ENCODE results near the gene CLCN5.

CLCN5 gene

GRCh38 chrX:50075630-50076339 is 153.4 kb downstream of the CLCN5 start:
- Histone ChIP-seq H3K4me1 (ENCODE audit: control insufficient read depth, insufficient read depth, low read length) (no peaks in the 10 kb centered on the region), H3K4me3 (ENCODE audit: low read length) (no peak overlapping the region), H3K9ac (ENCODE audit: low read length) (no peak overlapping the region), H3K27me3 (ENCODE audit: control insufficient read depth, insufficient read depth, low read length) (no peaks in the 10 kb centered on the region), H3K36me3 (ENCODE audit: control insufficient read depth, insufficient read depth, low read length) (no peaks in the 10 kb centered on the region), H3K27ac (ENCODE audit: low read depth, low read length) (no peak overlapping the region)

- H3K9ac ChIP-seq (ENCODE audit: low read length), result no peak overlapping the region
- H3K4me1 ChIP-seq (ENCODE audit: control insufficient read depth, insufficient read depth, low read length), result no peaks in the 10 kb centered on the region
- H3K36me3 ChIP-seq (ENCODE audit: control insufficient read depth, insufficient read depth, low read length), result no peaks in the 10 kb centered on the region
- no peaks in the 10 kb centered on the region for H3K27me3 ChIP-seq (ENCODE audit: control insufficient read depth, insufficient read depth, low read length)
- H3K27ac ChIP-seq (ENCODE audit: low read depth, low read length), result no peak overlapping the region
- H3K4me3 ChIP-seq (ENCODE audit: low read length), result no peak overlapping the region
Observed at GRCh38 chrX:50081282-50081889, 159.0 kb downstream of the CLCN5 start.

- H3K27me3 ChIP-seq (ENCODE audit: control insufficient read depth, insufficient read depth, low read length), result no peaks in the 10 kb centered on the region
- no peak overlapping the region for H3K27ac ChIP-seq (ENCODE audit: low read depth, low read length)
- H3K4me3 ChIP-seq (ENCODE audit: low read length), result no peak overlapping the region
- H3K4me1 ChIP-seq (ENCODE audit: control insufficient read depth, insufficient read depth, low read length), result no peaks in the 10 kb centered on the region
- H3K9ac ChIP-seq (ENCODE audit: low read length), result no peak overlapping the region
- no peaks in the 10 kb centered on the region for H3K36me3 ChIP-seq (ENCODE audit: control insufficient read depth, insufficient read depth, low read length)
Observed at GRCh38 chrX:50082741-50083140, 160.3 kb downstream of the CLCN5 start.

- Histone ChIP-seq H3K27ac (ENCODE audit: low read depth, low read length) (no peak overlapping the region), H3K4me1 (ENCODE audit: control insufficient read depth, insufficient read depth, low read length) (no peaks in the 10 kb centered on the region), H3K4me3 (ENCODE audit: low read length) (no peak overlapping the region), H3K9ac (ENCODE audit: low read length) (no peak overlapping the region), H3K36me3 (ENCODE audit: control insufficient read depth, insufficient read depth, low read length) (no peaks in the 10 kb centered on the region), H3K27me3 (ENCODE audit: control insufficient read depth, insufficient read depth, low read length) (no peaks in the 10 kb centered on the region)
Observed at GRCh38 chrX:50088645-50089044, 166.2 kb downstream of the CLCN5 start.

GRCh38 chrX:50093625-50094024 is 171.2 kb downstream of the CLCN5 start:
- no peaks in the 10 kb centered on the region for H3K36me3 ChIP-seq (ENCODE audit: control insufficient read depth, insufficient read depth, low read length)
- H3K4me3 ChIP-seq (ENCODE audit: low read length), result no peak overlapping the region
- H3K27me3 ChIP-seq (ENCODE audit: control insufficient read depth, insufficient read depth, low read length), result no peaks in the 10 kb centered on the region
- H3K27ac ChIP-seq (ENCODE audit: low read depth, low read length), result no peak overlapping the region
- H3K9ac ChIP-seq (ENCODE audit: low read length), result no peak overlapping the region
- no peaks in the 10 kb centered on the region for H3K4me1 ChIP-seq (ENCODE audit: control insufficient read depth, insufficient read depth, low read length)

- Histone ChIP-seq H3K27me3 (ENCODE audit: control insufficient read depth, insufficient read depth, low read length) (no peaks in the 10 kb centered on the region), H3K4me3 (ENCODE audit: low read length) (no peak overlapping the region), H3K27ac (ENCODE audit: low read depth, low read length) (no peak overlapping the region), H3K9ac (ENCODE audit: low read length) (no peak overlapping the region), H3K36me3 (ENCODE audit: control insufficient read depth, insufficient read depth, low read length) (no peaks in the 10 kb centered on the region), H3K4me1 (ENCODE audit: control insufficient read depth, insufficient read depth, low read length) (no peaks in the 10 kb centered on the region)
Observed at GRCh38 chrX:50097071-50097470, 174.7 kb downstream of the CLCN5 start.

GRCh38 chrX:50098241-50098640 is 175.8 kb downstream of the CLCN5 start:
- Histone ChIP-seq H3K27ac (ENCODE audit: low read depth, low read length) (no peak overlapping the region), H3K4me1 (ENCODE audit: control insufficient read depth, insufficient read depth, low read length) (no peaks in the 10 kb centered on the region), H3K27me3 (ENCODE audit: control insufficient read depth, insufficient read depth, low read length) (no peaks in the 10 kb centered on the region), H3K9ac (ENCODE audit: low read length) (no peak overlapping the region), H3K4me3 (ENCODE audit: low read length) (no peak overlapping the region), H3K36me3 (ENCODE audit: control insufficient read depth, insufficient read depth, low read length) (no peaks in the 10 kb centered on the region)

GRCh38 chrX:50098749-50099148 is 176.4 kb downstream of the CLCN5 start:
- H3K27ac ChIP-seq (ENCODE audit: low read depth, low read length), result no peak overlapping the region
- H3K4me1 ChIP-seq (ENCODE audit: control insufficient read depth, insufficient read depth, low read length), result no peaks in the 10 kb centered on the region
- H3K4me3 ChIP-seq (ENCODE audit: low read length), result no peak overlapping the region
- no peaks in the 10 kb centered on the region for H3K27me3 ChIP-seq (ENCODE audit: control insufficient read depth, insufficient read depth, low read length)
- H3K36me3 ChIP-seq (ENCODE audit: control insufficient read depth, insufficient read depth, low read length), result no peaks in the 10 kb centered on the region
- no peak overlapping the region for H3K9ac ChIP-seq (ENCODE audit: low read length)

GRCh38 chrX:50099331-50099730 is 176.9 kb downstream of the CLCN5 start:
- Histone ChIP-seq H3K4me1 (ENCODE audit: control insufficient read depth, insufficient read depth, low read length) (no peaks in the 10 kb centered on the region), H3K27me3 (ENCODE audit: control insufficient read depth, insufficient read depth, low read length) (no peaks in the 10 kb centered on the region)

GRCh38 chrX:50100188-50100587 is 177.8 kb downstream of the CLCN5 start:
- no peak overlapping the region for H3K27ac ChIP-seq (ENCODE audit: low read depth, low read length)
- no peaks in the 10 kb centered on the region for H3K36me3 ChIP-seq (ENCODE audit: control insufficient read depth, insufficient read depth, low read length)
- H3K4me1 ChIP-seq (ENCODE audit: control insufficient read depth, insufficient read depth, low read length), result no peaks in the 10 kb centered on the region
- no peak overlapping the region for H3K9ac ChIP-seq (ENCODE audit: low read length)
- H3K4me3 ChIP-seq (ENCODE audit: low read length), result no peak overlapping the region
- H3K27me3 ChIP-seq (ENCODE audit: control insufficient read depth, insufficient read depth, low read length), result no peaks in the 10 kb centered on the region

More at GRCh38 chrX:50099331-50099730, 176.9 kb downstream of the CLCN5 start:
- Histone ChIP-seq H3K36me3 (ENCODE audit: control insufficient read depth, insufficient read depth, low read length) (no peaks in the 10 kb centered on the region), H3K4me3 (ENCODE audit: low read length) (no peak overlapping the region), H3K9ac (ENCODE audit: low read length) (no peak overlapping the region), H3K27ac (ENCODE audit: low read depth, low read length) (no peak overlapping the region)

- H3K4me3 ChIP-seq (ENCODE audit: low read length), result no peak overlapping the region
- H3K27me3 ChIP-seq (ENCODE audit: control insufficient read depth, insufficient read depth, low read length), result no peaks in the 10 kb centered on the region
- no peaks in the 10 kb centered on the region for H3K36me3 ChIP-seq (ENCODE audit: control insufficient read depth, insufficient read depth, low read length)
- H3K9ac ChIP-seq (ENCODE audit: low read length), result no peak overlapping the region
- H3K4me1 ChIP-seq (ENCODE audit: control insufficient read depth, insufficient read depth, low read length), result no peaks in the 10 kb centered on the region
- no peak overlapping the region for H3K27ac ChIP-seq (ENCODE audit: low read depth, low read length)
Observed at GRCh38 chrX:50103176-50103575, 180.8 kb downstream of the CLCN5 start.

GRCh38 chrX:50103866-50104566 is 181.6 kb downstream of the CLCN5 start:
- H3K27me3 ChIP-seq (ENCODE audit: control insufficient read depth, insufficient read depth, low read length), result no peaks in the 10 kb centered on the region
- H3K4me1 ChIP-seq (ENCODE audit: control insufficient read depth, insufficient read depth, low read length), result no peaks in the 10 kb centered on the region
- no peak overlapping the region for H3K4me3 ChIP-seq (ENCODE audit: low read length)

More at GRCh38 chrX:50103866-50104566, 181.6 kb downstream of the CLCN5 start:
- H3K36me3 ChIP-seq (ENCODE audit: control insufficient read depth, insufficient read depth, low read length), result no peaks in the 10 kb centered on the region
- H3K27ac ChIP-seq (ENCODE audit: low read depth, low read length), result no peak overlapping the region
- H3K9ac ChIP-seq (ENCODE audit: low read length), result no peak overlapping the region

Data from rectal smooth muscle tissue (tissue), 1 donor.